Measurements from ENCODE around the gene RPL9. TPM values are rescaled to one million over a fixed set of nuclear protein-coding genes. Genes with fewer than 3 reads are reported as not detected.

RPL9 gene
- total RNA-seq, 2 experiments from 2014 or later, result 1,735 to 2,571 TPM

GRCh38 chr4:39476187-39476895 is 17.6 kb upstream of the RPL9 start:
- ChIA-PET CTCF (ENCODE audit: unreplicated experiment) (no interaction called here), POLR2A (interaction anchor here (0.6 to 0.7 kb wide), 2 partner anchors 93 to 313 kb away, joined by 3 read pairs; no protein-coding TSS in a partner anchor)
- intact Hi-C loops (cut with micrococcal nuclease; ENCODE audit: unreplicated experiment), result no loop called here

GRCh38 chr4:39472396-39472795 is 13.7 kb upstream of the RPL9 start:
- no peaks in the 10 kb centered on the region for H3K79me2 ChIP-seq (ENCODE audit: insufficient read depth, low read depth, low read length)
- peaks cover 8% of the 10 kb centered on the region for H3K4me1 ChIP-seq (ENCODE audit: insufficient read depth, low read length, poor library complexity, severe bottlenecking)
- ChIA-PET CTCF (ENCODE audit: unreplicated experiment) (no interaction called here), POLR2A (interaction anchor here (0.5 to 0.6 kb wide), 2 partner anchors 93 to 276 kb away, joined by 3 to 4 read pairs; no protein-coding TSS in a partner anchor)
- H2AFZ ChIP-seq (ENCODE audit: low read length), result no peak overlapping the region
- no peaks in the 10 kb centered on the region for H3K9me3 ChIP-seq (ENCODE audit: low read length)
- H3K4me2 ChIP-seq (ENCODE audit: low read length), result no peak overlapping the region
- H4K20me1 ChIP-seq (ENCODE audit: insufficient read depth, low read length), result no peaks in the 10 kb centered on the region
- no peaks in the 10 kb centered on the region for H3K9me2 ChIP-seq (ENCODE audit: insufficient read depth, low read length)
- no peak for DNase-seq (ENCODE audit: low spot score)
- peaks cover 77% of the 10 kb centered on the region for H3K36me3 ChIP-seq (ENCODE audit: insufficient read depth, low read length)
- intact Hi-C loops (cut with micrococcal nuclease; ENCODE audit: unreplicated experiment), result loop anchor here (5.0 kb wide), 1 partner anchor 55 kb away; the partner anchor contains the start of gene UGDH
- H3K4me3 ChIP-seq (ENCODE audit: low read depth, low read length, poor library complexity, severe bottlenecking), result no peak overlapping the region
- no peak overlapping the region for H3K27ac ChIP-seq (ENCODE audit: low read depth, low read length, poor library complexity, severe bottlenecking)
- no TSS peak for BruUV-seq (replicated peaks)
- no peak for TF ChIP-seq CTCF (conservative IDR thresholded peaks at IDR 0.05; ENCODE audit: low read length)
- no peak for TF ChIP-seq EZH2phosphoT487 (IDR thresholded peaks at IDR 0.05; ENCODE audit: borderline replicate concordance, low read depth, low read length)

More at GRCh38 chr4:39476187-39476895, 17.6 kb upstream of the RPL9 start:
- H4K20me1 ChIP-seq (ENCODE audit: insufficient read depth, low read length), result no peaks in the 10 kb centered on the region
- H3K4me3 ChIP-seq (ENCODE audit: low read depth, low read length, poor library complexity, severe bottlenecking), result no peak overlapping the region
- no peak overlapping the region for H2AFZ ChIP-seq (ENCODE audit: low read length)
- H3K9me2 ChIP-seq (ENCODE audit: insufficient read depth, low read length), result no peaks in the 10 kb centered on the region
- DNase-seq (ENCODE audit: low spot score), result no peak
- no peaks in the 10 kb centered on the region for H3K79me2 ChIP-seq (ENCODE audit: insufficient read depth, low read depth, low read length)
- H3K36me3 ChIP-seq (ENCODE audit: insufficient read depth, low read length), result peaks cover 56% of the 10 kb centered on the region
- H3K4me2 ChIP-seq (ENCODE audit: low read length), result no peak overlapping the region
- no peaks in the 10 kb centered on the region for H3K4me1 ChIP-seq (ENCODE audit: insufficient read depth, low read length, poor library complexity, severe bottlenecking)
- no peak overlapping the region for H3K27ac ChIP-seq (ENCODE audit: low read depth, low read length, poor library complexity, severe bottlenecking)
- H3K9me3 ChIP-seq (ENCODE audit: low read length), result no peaks in the 10 kb centered on the region
- BruUV-seq (replicated peaks), result no TSS peak
- TF ChIP-seq CTCF (conservative IDR thresholded peaks at IDR 0.05; ENCODE audit: low read length) (no peak), EZH2phosphoT487 (IDR thresholded peaks at IDR 0.05; ENCODE audit: borderline replicate concordance, low read depth, low read length) (no peak)

- no peak for TF ChIP-seq CTCF (conservative IDR thresholded peaks at IDR 0.05; ENCODE audit: low read length)
- no peak for TF ChIP-seq EZH2phosphoT487 (IDR thresholded peaks at IDR 0.05; ENCODE audit: borderline replicate concordance, low read depth, low read length)
- ChIA-PET CTCF (ENCODE audit: unreplicated experiment) (no interaction called here), POLR2A (interaction anchor here (0.6 kb wide), 1 partner anchor 133 kb away, joined by 3 read pairs; no protein-coding TSS in a partner anchor)
- Histone ChIP-seq H3K79me2 (ENCODE audit: insufficient read depth, low read depth, low read length) (no peaks in the 10 kb centered on the region), H3K9me2 (ENCODE audit: insufficient read depth, low read length) (no peaks in the 10 kb centered on the region), H4K20me1 (ENCODE audit: insufficient read depth, low read length) (no peaks in the 10 kb centered on the region), H3K36me3 (ENCODE audit: insufficient read depth, low read length) (peaks cover 78% of the 10 kb centered on the region), H3K4me3 (ENCODE audit: low read depth, low read length, poor library complexity, severe bottlenecking) (no peak overlapping the region), H3K4me2 (ENCODE audit: low read length) (no peak overlapping the region), H2AFZ (ENCODE audit: low read length) (no peak overlapping the region), H3K4me1 (ENCODE audit: insufficient read depth, low read length, poor library complexity, severe bottlenecking) (peaks cover 8% of the 10 kb centered on the region), H3K27ac (ENCODE audit: low read depth, low read length, poor library complexity, severe bottlenecking) (no peak overlapping the region), H3K9me3 (ENCODE audit: low read length) (no peaks in the 10 kb centered on the region)
- no TSS peak for BruUV-seq (replicated peaks)
- no peak for DNase-seq (ENCODE audit: low spot score)
- intact Hi-C loops (cut with micrococcal nuclease; ENCODE audit: unreplicated experiment), result loop anchor here (5.0 kb wide), 1 partner anchor 57 kb away; the partner anchor contains the start of gene UGDH
These were observed 11.7 kb upstream of the RPL9 start for GRCh38 chr4:39470402-39470801.

Data from OCI-LY7 (cell line).